Retinal pigment epithelial cell (primary cell): ENCODE measurements around the gene NR3C1.

Experiments used
- DNase-seq: peaks from one replicate; pipeline ENCODE4 v3.0.0-alpha.2; 2010; ENCODE audit warnings: low read depth
- H3K4me3 ChIP-seq: 2 replicates; pipeline ENCODE4 v1.5.1; 2011; ENCODE audit warnings: mild to moderate bottlenecking, low read length, control low read depth, moderate library complexity
- TF ChIP-seq, protein P1 (sequence below): conservative IDR thresholded peaks from 2 replicates; pipeline ENCODE4 v1.5.1; 2011; ENCODE audit warnings: low read depth, low read length, control low read depth, inconsistent platforms

Gene NR3C1

GRCh38 chr5:143311428-143311827 lies 92.1 kb downstream of the NR3C1 start:
- no peak for DNase-seq
- no peak overlapping the region for H3K4me3 ChIP-seq

GRCh38 chr5:143309661-143310431 lies 93.6 kb downstream of the NR3C1 start:
- DNase-seq, result no peak
- H3K4me3 ChIP-seq, result no peak overlapping the region
- TF ChIP-seq, protein P1, sequence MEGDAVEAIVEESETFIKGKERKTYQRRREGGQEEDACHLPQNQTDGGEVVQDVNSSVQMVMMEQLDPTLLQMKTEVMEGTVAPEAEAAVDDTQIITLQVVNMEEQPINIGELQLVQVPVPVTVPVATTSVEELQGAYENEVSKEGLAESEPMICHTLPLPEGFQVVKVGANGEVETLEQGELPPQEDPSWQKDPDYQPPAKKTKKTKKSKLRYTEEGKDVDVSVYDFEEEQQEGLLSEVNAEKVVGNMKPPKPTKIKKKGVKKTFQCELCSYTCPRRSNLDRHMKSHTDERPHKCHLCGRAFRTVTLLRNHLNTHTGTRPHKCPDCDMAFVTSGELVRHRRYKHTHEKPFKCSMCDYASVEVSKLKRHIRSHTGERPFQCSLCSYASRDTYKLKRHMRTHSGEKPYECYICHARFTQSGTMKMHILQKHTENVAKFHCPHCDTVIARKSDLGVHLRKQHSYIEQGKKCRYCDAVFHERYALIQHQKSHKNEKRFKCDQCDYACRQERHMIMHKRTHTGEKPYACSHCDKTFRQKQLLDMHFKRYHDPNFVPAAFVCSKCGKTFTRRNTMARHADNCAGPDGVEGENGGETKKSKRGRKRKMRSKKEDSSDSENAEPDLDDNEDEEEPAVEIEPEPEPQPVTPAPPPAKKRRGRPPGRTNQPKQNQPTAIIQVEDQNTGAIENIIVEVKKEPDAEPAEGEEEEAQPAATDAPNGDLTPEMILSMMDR, result no peak

More at GRCh38 chr5:143311428-143311827, 92.1 kb downstream of the NR3C1 start:
- TF ChIP-seq, protein P1, result no peak

GRCh38 chr5:143308731-143309130 lies 94.8 kb downstream of the NR3C1 start:
- H3K4me3 ChIP-seq, result no peak overlapping the region
- DNase-seq, result no peak
- TF ChIP-seq, protein P1, result no peak

GRCh38 chr5:143306040-143306439 lies 97.4 kb downstream of the NR3C1 start:
- no peak overlapping the region for H3K4me3 ChIP-seq
- TF ChIP-seq, protein P1, result no peak
- no peak for DNase-seq

GRCh38 chr5:143304836-143305475 lies 98.5 kb downstream of the NR3C1 start:
- H3K4me3 ChIP-seq, result no peak overlapping the region
- no peak for DNase-seq
- TF ChIP-seq, protein P1, result no peak

DNA sequence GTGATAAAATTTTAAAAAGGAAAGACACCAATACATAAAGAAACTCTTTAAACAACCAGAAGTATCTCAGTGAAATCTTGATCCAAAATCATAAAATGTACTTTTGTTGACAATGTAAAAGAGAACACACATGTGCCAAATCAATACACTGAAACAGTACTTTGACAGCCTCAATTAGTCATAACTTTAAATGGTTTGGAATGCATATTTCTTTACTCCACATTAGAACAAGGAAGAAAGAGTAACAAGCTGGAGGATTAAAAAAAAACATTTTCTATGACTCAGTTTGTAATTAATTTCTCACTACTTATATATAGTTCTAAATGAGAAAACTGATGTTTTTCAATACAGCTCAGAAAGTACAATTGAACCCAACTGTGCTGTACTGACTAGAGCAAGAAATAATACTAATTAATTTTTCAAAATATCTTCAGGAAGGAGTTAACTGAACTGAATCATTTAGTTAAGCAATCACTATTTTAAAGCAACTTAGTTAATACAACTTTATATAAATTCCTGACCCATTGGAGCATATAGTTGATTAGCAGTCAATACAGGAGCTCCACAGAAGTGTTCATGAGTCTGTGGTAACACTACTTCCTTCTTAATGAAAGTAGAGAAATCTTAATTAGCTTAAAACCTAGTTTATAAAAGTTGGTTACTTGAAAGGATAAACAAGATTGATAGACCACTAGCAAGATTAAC lies 101.0 kb downstream of the NR3C1 start:
- H3K4me3 ChIP-seq, result no peak overlapping the region
- DNase-seq, result peak; percentile 12
- TF ChIP-seq, protein P1, result no peak

GRCh38 chr5:143297756-143298155 lies 105.7 kb downstream of the NR3C1 start:
- DNase-seq, result no peak
- no peak overlapping the region for H3K4me3 ChIP-seq
- TF ChIP-seq, protein P1, result no peak
